HuH-7 (cell line): ENCODE measurements around the gene ABCF3.
"Not testable (repeated sequence)": the region's sequence is repeated elsewhere in the genome, so short reads cannot be mapped to it uniquely, and the experiment has no call there.

ENCODE experiments used
- DNase-seq: peaks from one replicate; pipeline ENCODE4 v3.0.0; 2011; ENCODE audit warnings: low spot score

ABCF3 gene, protein sequence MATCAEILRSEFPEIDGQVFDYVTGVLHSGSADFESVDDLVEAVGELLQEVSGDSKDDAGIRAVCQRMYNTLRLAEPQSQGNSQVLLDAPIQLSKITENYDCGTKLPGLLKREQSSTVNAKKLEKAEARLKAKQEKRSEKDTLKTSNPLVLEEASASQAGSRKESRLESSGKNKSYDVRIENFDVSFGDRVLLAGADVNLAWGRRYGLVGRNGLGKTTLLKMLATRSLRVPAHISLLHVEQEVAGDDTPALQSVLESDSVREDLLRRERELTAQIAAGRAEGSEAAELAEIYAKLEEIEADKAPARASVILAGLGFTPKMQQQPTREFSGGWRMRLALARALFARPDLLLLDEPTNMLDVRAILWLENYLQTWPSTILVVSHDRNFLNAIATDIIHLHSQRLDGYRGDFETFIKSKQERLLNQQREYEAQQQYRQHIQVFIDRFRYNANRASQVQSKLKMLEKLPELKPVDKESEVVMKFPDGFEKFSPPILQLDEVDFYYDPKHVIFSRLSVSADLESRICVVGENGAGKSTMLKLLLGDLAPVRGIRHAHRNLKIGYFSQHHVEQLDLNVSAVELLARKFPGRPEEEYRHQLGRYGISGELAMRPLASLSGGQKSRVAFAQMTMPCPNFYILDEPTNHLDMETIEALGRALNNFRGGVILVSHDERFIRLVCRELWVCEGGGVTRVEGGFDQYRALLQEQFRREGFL

DNA sequence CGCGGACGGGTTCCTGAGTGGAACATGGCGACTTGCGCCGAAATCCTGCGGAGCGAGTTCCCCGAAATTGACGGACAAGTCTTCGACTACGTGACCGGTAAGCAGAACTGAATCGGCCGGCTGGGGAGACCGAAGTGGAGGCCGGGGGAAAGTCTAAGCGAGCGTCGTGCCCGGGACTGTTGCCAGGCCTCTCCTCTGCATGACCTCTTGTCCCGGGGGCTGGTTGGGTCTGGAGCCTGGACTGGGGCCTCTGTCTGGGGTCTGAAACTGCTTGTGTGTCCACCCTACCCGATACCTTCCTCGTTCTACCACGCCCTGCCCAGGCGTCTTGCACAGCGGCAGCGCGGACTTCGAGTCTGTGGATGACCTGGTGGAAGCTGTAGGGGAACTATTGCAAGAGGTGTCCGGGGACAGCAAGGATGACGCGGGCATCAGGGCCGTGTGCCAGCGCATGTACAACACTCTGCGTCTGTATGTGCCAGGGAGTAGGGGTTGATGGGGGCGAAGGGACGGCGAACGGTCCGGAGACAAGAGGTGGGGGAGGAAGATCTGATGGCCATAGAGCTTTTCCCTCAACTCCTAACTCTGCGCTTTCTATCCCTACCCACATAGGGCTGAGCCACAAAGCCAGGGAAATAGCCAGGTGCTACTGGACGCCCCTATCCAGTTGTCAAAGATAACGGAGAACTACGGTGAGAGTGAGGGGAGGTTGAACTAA, at the start of gene ABCF3:
Gene ABCF3, plus strand, starts transcription at position 16 of the 718 bp plus-strand sequence. Its CDS starts 9 bp downstream, at position 25.
- no peak for DNase-seq

DNA sequence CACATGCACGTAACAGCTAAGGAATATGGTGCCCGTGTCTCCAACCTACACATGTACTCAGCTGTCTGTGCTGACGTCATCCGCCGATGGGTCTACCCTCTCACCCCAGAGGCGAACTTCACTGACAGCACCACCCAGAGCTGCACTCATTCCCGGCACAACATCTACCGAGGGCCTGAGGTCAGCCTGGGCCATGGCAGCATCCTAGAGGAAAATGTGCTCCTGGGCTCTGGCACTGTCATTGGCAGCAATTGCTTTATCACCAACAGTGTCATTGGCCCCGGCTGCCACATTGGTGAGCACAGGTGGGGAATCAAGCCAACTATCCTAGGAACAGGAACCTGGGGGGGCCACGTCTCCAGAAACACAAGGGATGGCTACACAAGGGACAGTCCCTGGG, 45.6 kb upstream of the ABCF3 start:
- DNase-seq, result no peak

DNA sequence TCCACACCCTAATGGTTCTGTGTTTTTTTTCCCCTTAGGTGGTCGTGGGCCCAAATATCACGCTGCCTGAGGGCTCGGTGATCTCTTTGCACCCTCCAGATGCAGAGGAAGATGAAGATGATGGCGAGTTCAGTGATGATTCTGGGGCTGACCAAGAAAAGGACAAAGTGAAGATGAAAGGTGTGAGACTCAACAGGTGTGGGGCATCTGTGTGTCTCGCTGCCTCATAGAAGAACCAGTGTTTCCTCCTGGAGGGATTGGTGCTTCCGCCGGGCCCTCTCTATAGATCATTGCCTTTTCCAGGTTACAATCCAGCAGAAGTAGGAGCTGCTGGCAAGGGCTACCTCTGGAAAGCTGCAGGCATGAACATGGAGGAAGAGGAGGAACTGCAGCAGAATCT, 43.8 kb upstream of the ABCF3 start:
- DNase-seq, result no peak

DNA sequence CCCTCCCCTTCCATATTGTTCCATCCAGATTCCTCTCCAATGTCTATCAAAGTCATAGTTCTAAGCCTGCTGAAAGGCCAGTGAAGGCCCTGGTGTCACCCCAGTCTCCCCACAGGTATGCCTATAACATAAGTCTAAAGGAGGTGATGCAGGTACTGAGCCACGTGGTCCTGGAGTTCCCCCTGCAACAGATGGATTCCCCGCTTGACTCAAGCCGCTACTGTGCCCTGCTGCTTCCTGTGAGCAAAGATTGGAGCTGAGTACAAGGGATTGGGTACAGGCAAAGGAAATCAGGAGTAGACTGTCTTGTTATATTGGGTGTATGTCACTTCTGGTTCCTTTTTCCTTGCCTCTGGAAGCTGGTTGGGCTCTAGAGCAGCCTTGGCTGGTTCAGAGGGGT, 42.7 kb upstream of the ABCF3 start:
- DNase-seq, result no peak

DNA sequence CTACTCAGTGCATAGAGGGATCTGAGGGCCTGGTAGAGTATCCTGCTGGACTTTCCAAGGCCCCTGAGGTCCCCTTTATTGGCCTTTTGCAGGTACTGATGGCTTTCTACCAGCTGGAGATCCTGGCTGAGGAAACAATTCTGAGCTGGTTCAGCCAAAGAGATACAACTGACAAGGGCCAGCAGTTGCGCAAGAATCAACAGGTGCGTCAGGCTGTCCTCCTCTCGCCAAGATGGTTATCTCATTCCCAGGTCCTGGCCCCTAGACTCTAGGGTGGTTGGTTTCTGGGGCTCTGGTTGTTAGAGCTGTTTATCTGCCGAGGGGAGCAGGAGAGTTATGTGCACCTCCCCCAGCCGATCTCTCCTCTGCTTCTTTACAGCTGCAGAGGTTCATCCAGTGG, 41.5 kb upstream of the ABCF3 start:
- no peak for DNase-seq

DNA sequence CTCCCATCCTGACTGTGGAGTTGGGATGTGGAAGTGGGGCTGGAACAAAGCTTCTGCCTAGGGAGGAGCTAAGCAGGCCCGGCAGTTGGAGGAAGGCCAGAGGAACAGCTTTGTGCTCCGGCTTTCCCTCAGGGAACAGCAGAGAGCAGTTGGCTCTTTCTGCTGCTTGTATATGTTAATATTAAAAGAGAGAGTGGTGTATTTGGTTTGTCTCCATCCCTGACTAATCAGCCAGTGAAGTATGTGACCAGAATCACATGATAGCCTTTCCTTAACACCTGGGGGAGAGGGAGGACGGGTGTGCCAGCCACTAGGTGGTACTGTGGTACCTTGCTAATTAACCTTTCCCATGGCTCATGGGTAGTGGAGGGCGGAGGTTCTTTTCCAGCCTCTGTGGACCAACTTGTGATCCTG, 40.9 kb upstream of the ABCF3 start:
- peak; percentile 49 for DNase-seq

DNA sequence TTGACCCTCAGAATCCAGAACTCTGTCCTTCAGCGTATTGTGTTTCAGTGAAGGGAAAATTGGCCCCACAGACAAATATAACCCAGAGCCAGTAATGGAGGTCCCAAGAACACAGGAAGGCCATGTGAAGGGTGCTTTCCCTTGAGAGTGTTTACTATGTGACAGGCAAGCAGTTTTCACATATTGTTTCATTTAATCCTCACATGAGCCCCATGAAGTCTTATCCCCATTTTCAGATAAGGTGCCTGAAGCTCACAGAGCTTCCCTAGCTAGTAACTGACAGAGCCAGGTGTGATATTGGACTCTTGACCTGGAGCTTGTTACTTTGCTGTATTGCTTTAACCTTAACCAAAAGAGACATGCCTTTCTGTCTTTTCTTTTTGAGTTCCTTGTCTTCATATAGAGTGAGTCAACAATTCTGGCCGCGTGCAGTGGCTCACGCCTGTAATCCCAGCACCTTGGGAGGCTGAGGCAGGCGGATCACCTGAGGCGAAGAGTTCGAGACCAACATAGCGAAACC, 40.2 kb upstream of the ABCF3 start:
- DNase-seq, result no peak

DNA sequence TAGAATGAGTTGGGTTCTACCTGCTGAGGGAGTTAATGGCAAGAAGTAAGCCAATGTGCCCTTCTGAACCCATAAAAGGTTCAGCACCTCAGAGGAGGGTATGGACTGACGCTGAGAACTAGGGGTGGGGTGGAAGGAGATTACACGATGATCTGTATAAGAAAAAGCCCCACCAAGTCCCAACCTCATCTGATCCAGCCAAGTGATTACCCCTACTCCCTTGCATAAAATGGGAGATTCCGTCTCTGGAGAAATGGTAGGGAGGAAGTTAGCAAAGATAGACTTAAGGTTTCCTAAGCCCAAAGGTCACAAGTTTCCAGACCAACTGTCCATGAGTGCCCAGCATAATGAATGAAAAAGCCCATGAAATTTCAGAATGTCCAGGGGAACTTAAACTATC, 37.9 kb upstream of the ABCF3 start:
- DNase-seq, result no peak

DNA sequence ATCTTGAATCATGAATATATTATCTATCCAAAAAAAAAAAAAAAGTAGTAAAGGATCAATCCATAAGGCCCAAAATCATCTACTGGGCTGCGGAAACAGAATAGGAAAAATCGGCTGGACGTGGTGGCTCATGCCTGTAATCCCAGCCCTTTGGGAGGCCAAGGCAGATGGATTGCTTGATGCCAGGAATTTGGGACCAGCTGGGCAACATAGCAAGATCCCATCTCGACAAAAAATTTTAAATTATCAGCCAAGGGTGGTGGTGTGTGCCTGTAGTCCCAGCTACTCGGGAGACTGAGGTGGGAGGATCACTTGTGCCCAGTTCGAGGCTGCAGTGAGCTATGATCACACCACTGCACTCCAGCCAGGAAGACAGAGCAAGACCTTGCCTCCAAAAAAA, 36.9 kb upstream of the ABCF3 start:
- DNase-seq, result no peak

DNA sequence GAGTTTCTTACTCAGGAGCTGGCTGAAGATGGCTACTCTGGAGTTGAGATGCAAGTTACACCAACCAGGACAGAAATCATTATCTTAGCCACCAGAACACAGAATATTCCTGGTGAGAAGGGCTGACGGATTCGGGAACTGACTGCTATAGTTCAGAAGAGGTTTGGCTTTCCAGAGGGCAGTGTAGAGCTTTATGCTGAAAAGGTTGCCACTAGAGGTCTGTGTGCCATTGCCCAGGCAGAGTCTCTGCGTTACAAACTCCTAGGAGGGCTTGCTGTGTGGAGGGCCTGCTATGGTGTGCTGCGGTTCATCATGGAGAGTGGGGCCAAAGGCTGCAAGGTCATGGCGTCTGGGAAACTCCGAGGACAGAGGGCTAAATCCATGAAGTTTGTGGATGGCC, 36.2 kb upstream of the ABCF3 start:
- DNase-seq, result not testable (repeated sequence)

DNA sequence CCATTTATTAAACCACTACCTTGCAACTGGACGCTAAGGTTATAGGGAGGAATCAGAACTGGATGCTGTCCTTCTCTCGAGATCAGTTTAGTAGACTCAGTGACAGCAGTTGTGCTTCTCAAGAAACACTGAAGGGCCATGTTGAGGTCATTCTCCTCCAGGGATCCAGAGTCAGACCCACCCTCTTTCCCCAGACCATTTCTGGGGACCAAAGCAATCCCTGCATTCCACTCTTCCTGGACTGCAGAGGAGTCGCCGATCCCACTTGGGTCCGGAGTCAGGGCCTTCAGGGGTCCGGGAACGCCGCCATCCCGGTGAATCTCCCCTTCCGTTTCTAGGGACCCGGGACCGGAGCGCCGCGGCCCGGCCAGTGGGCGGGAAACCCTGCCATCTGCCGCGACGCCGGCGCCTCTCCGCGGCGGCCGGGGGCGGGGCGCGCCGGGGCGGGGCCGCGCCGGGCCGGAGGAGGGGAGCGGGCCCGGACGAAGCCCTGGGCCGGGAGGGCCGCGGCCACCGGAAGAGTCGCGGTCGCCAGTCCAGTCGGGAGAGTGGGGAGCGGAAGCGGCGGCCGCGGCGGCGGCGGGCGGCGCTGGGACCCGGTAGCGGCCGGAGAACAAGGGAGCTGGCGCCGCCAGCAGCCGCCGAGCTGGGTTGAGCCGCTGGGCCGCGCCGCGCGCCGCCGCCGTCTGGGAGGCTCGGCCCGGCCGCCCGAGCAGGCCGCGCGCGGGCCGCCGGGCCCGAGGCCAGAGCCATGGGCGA, 30.9 kb upstream of the ABCF3 start, which contains the start of gene DVL3:
Gene DVL3, plus strand, starts transcription at position 493 of the 759 bp plus-strand sequence. Its CDS starts 259 bp downstream, at position 752.
- DNase-seq, result peak; percentile 74

DNA sequence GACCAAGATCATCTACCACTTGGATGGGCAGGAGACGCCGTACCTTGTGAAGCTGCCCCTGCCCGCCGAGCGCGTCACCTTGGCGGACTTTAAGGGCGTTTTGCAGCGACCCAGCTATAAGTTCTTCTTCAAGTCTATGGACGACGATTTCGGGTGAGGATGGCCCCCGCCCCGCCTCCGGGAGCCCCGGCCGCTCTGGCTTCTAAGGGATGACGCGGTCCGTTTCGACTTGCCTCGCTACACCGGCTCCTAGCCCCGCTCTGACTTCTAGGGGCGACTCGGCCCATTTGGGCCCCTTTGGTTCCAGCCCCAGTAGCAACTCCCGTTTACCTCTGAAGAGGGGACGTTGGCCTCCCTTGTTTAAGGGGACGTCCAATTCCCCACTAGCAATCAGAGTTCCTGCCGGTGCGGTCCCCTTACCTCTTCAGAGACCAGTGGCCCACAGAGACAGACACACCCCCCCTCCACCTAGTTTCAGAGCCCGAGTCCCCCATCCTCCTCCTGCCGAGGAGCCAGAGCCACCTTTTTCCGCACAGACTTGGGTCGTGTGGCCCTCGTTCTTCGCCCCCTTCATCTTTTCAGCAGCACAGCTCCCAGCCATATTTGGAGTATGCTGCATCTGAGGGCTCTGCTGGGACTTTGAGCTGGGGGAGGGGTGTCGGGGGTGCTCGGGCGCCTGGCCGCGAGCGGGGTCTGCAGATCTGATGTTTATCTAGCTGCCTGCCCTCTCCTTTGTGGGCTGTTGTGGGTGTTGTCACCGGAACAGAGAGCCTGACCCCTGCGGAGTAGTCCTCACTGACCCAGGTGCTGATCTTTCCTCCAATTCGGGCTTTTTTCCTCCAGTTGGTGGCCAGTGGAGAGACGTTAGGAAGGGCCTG, 30.1 kb upstream of the ABCF3 start:
- DNase-seq, result no peak

DNA sequence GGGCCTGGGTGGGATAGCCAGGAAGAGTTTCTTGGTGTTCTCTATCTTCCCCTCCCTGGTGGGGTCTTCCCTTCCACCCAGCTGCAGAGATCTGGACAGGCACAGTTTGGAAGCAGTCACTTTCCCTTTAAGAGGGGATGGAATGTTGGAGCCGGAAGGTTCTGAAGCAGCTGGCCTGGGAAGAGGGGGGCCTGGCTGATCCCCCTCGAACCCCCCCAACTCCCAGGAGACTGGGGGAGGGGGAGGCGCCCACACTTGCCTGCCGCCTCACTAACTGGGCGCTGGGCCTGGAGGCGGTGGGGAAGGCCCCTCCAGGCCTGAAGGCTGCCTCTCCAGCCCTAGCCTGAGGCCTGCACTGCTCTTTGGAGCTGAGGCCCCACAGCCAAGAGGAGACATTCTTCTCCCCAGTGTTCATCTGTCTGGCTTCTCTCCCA, 29.5 kb upstream of the ABCF3 start:
- DNase-seq, result no peak

DNA sequence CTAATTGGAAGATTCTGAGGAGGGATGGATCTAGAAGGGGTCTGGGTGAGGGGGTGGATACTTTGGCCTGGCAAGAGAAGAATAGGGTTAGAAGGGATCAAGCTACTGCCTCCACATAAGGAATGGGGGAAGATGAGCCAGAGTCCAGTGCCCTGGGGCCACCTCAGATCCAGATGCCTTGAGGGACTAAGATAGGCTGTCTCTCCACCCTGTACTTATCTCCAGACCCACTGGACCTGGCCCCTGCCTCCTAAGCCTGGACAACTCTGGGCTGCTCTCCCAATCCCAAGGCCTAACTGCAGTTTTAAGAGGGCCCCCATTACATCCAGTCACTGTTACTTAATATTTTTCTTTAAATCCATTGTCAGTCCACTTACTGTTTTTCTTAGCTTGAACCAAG, 28.8 kb upstream of the ABCF3 start:
- DNase-seq, result no peak

DNA sequence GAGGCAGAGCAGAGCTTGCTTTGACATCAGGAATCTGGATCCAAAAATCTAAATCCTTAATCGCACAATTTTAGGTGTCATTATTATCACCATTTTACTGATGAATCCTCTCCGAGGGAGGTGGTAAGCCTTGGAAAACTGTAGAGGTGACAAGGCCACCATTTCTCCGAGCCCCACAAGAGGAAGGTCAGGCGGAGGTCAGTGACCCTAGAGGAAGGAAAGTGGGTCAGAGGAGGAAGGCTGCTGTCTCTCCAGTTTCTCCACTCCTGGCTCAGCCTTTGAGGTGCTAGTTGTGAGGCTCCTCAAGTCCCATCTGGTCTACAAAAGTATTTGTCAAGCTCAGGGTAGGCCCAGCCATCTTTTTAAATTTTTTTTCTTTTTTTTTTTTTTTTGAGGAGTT, 27.6 kb upstream of the ABCF3 start:
- no peak for DNase-seq

DNA sequence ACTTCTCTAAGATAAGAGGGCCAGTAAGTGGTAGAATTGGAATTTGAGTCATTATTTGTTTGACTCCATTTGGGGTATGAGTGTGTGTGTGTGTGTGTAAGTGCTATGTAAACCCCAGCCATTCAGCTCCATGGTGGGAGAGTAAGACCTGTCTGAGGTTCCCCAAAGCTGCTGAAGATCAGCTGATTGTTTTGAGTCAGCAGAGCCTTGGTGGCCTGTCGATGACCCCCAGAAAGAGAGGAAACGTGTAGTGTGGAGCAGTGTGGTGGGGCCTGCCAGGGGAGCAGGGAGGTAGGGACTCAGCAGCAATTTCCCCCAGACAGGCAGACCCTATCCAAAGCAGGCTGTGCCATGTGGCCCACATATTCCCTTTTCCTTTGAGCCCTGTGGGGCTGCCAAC, 25.5 kb upstream of the ABCF3 start:
- DNase-seq, result no peak

DNA sequence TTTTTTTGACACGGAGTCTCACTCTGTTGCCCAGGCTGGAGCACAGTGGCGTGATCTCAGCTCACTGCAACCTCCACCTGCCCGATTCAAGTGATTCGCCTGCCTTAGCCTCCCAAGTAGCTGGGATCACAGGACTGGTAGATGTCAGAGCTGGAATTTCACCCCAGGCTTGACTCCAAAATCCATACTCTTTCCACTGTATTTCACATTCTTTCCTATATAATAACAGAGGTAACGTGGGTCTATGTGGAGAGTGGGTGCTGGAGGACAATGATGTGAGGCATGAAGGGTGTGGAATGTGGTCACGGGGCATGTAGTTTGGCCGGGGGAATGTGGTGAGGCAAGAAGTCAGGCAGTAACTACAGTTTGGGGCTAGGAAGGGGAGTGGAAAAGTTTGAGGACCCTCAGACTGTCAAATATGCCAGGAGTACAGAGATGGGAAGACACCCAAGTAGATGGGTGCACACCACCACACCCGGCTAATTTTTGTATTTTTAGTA, 23.4 kb upstream of the ABCF3 start:
- DNase-seq, result not testable (repeated sequence)

DNA sequence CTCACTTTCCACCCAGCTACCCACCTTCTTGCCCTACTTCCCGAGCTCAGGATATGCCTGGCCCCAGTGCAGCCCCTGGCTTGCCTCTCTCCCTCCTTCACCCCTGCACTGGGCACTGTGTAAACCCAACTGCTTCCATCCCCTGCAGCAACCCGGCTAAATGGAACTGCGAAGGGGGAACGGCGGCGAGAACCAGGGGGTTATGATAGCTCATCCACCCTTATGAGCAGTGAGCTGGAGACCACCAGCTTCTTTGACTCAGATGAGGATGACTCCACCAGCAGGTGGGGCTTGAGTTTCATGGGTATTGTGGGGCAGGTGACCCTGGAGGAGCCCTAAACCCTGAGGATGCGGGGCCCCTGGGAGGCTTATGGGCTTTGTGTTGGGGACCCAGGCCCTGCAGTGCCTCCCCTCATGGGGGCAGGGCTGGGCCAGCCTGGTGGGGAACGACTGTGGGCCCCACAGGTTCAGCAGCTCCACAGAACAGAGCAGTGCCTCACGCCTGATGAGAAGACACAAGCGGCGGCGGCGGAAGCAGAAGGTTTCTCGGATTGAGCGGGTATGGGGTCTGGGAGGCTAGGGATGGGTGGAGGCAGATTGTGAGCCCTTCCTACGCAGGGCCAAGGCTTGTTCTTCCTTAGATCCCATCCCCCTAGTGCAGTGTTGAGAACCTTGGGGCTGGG, 21.2 kb upstream of the ABCF3 start:
- no peak for DNase-seq

DNA sequence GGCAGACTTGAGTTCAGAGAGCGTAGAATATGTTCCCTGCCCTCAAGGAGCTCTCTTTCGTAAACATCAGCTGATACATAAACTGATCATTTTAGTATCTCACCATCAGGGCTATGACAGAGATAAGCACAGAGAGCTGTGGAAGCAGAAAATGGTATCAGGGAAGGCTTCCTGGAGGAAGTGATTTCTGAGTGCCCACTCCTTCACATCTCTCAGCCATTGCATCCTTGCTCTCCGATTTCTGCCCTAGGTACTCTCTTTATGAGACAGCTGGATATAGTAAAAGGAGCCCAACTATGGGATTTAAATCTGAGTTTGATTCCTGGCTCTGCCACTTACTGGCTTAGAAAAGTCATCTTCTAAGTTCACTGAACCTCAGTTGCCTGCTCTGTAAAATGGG, 20.5 kb upstream of the ABCF3 start:
- no peak for DNase-seq

DNA sequence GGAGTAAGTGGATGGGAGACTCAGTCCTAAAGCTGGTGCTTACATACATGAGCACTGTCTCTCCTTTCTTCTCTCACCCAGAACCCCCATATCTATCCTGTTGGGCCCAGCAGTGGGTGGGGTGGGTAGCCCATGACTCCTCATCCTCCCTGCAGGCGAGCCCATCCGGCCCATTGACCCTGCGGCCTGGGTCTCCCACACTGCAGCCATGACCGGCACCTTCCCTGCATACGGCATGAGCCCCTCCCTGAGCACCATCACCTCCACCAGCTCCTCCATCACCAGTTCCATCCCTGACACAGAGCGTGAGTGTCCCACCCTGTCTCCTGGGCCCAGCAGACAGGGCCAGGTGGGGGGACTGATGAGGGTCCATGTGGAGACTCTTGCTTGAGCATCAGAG, 19.3 kb upstream of the ABCF3 start:
- DNase-seq, result no peak
